Measurements from ENCODE around the gene TMEM135. TPM values are rescaled to one million over a fixed set of nuclear protein-coding genes. Genes with fewer than 3 reads are reported as not detected.

TMEM135 gene
- total and polyA plus RNA-seq, 7 experiments from 2014 or later = 3.4 to 26.8 (median 10.6) TPM

DNA sequence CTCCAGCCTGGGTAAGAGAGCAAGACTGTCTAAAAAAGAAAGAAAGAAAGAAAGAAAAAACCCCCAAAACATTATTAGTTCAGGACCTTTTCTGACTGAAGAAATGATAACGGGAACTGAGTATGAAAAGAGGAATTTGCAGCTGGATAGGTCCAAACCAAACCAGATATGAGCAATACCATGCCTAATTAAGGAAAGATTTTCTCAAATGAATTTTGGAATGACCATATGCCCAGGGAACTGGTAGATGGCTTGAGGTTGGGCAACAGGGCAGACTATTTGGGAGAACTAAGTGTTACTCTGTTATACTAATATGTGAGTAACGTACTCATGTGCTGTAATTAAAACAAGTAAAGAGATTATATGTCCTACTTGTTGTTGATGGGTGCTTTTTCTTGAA lies 186.1 kb downstream of the TMEM135 start:
- Histone ChIP-seq H3K27me3 (ENCODE audit: control insufficient read depth in 2 of 2, insufficient read depth in 2 of 2, low read length in 2 of 2) (no peaks in the 10 kb centered on the region), H3K9me3 (ENCODE audit: control insufficient read depth in 2 of 3, low read length in 3 of 3) (no peaks in the 10 kb centered on the region), H3K4me3 (ENCODE audit: low read length) (no peak overlapping the region), H3K36me3 (ENCODE audit: control insufficient read depth in 2 of 3, insufficient read depth in 3 of 3, low read length in 3 of 3) (no peaks in the 10 kb centered on the region), H3K4me1 (ENCODE audit: control insufficient read depth in 2 of 2, insufficient read depth in 2 of 2, low read length in 2 of 2) (no peaks in the 10 kb centered on the region), H3K27ac (ENCODE audit: low read depth, low read length) (no peak overlapping the region)
- H3K9me3 Mint-ChIP-seq = peaks cover 0 to 5% (median 0%) of the 10 kb centered on the region in 11 donors
- CTCF ChIA-PET = no interaction called here
- DNase-seq (no peak), ATAC-seq (no peak)
- POLR2A ChIA-PET = no interaction called here
- peaks cover 0 to 20% (median 4%) of the 10 kb centered on the region in 5 donors for H3K36me3 Mint-ChIP-seq
- H3K27ac Mint-ChIP-seq = no peak overlapping the region
- H3K4me1 Mint-ChIP-seq = peaks cover 0 to 5% (median 0%) of the 10 kb centered on the region in 7 donors
- intact Hi-C loops (cut with micrococcal nuclease) = no loop called here
- no peaks in the 10 kb centered on the region for H3K27me3 Mint-ChIP-seq
- no peak overlapping the region for H3K4me3 Mint-ChIP-seq

- Mint-ChIP-seq H3K9me3 (peaks cover 0 to 5% (median 0%) of the 10 kb centered on the region in 11 donors), H3K27ac (peak overlapping the region in 1 of 9 donors; percentile 9), H3K27me3 (no peaks in the 10 kb centered on the region), H3K4me3 (no peak overlapping the region), H3K4me1 (peaks cover 0 to 1% (median 0%) of the 10 kb centered on the region in 7 donors), H3K36me3 (peaks cover 0 to 16% (median 4%) of the 10 kb centered on the region in 5 donors)
- CTCF ChIA-PET = no interaction called here
- Histone ChIP-seq H3K27me3 (ENCODE audit: control insufficient read depth in 2 of 2, insufficient read depth in 2 of 2, low read length in 2 of 2) (no peaks in the 10 kb centered on the region), H3K4me3 (ENCODE audit: low read length) (no peak overlapping the region), H3K27ac (ENCODE audit: low read depth, low read length) (no peak overlapping the region), H3K4me1 (ENCODE audit: control insufficient read depth in 2 of 2, insufficient read depth in 2 of 2, low read length in 2 of 2) (no peaks in the 10 kb centered on the region), H3K36me3 (ENCODE audit: control insufficient read depth in 2 of 3, insufficient read depth in 3 of 3, low read length in 3 of 3) (no peaks in the 10 kb centered on the region), H3K9me3 (ENCODE audit: control insufficient read depth in 2 of 3, low read length in 3 of 3) (no peaks in the 10 kb centered on the region)
- DNase-seq = no peak
- intact Hi-C loops (cut with micrococcal nuclease) = no loop called here
- POLR2A ChIA-PET = no interaction called here
- no peak for ATAC-seq
These were observed 186.8 kb downstream of the TMEM135 start for GRCh38 chr11:87224486-87224885.

- Mint-ChIP-seq H3K4me1 (no peaks in the 10 kb centered on the region), H3K9me3 (peaks cover 0 to 28% (median 13%) of the 10 kb centered on the region in 11 donors), H3K36me3 (peaks cover 7 to 37% (median 22%) of the 10 kb centered on the region in 5 donors), H3K4me3 (no peak overlapping the region), H3K27me3 (no peaks in the 10 kb centered on the region), H3K27ac (no peak overlapping the region)
- ChIA-PET CTCF (no interaction called here), POLR2A (no interaction called here)
- intact Hi-C loops (cut with micrococcal nuclease) = no loop called here
- H3K27ac ChIP-seq (ENCODE audit: low read depth, low read length) = no peak overlapping the region
- H3K36me3 ChIP-seq (ENCODE audit: control insufficient read depth in 2 of 3, insufficient read depth in 3 of 3, low read length in 3 of 3) = no peaks in the 10 kb centered on the region
- no peaks in the 10 kb centered on the region for H3K9me3 ChIP-seq (ENCODE audit: control insufficient read depth in 2 of 3, low read length in 3 of 3)
- DNase-seq (no peak), ATAC-seq (no peak)
- no peaks in the 10 kb centered on the region for H3K27me3 ChIP-seq (ENCODE audit: control insufficient read depth in 2 of 2, insufficient read depth in 2 of 2, low read length in 2 of 2)
- H3K4me1 ChIP-seq (ENCODE audit: control insufficient read depth in 2 of 2, insufficient read depth in 2 of 2, low read length in 2 of 2) = no peaks in the 10 kb centered on the region
- no peak overlapping the region for H3K4me3 ChIP-seq (ENCODE audit: low read length)
These were observed 191.1 kb downstream of the TMEM135 start for GRCh38 chr11:87228820-87229219.

DNA sequence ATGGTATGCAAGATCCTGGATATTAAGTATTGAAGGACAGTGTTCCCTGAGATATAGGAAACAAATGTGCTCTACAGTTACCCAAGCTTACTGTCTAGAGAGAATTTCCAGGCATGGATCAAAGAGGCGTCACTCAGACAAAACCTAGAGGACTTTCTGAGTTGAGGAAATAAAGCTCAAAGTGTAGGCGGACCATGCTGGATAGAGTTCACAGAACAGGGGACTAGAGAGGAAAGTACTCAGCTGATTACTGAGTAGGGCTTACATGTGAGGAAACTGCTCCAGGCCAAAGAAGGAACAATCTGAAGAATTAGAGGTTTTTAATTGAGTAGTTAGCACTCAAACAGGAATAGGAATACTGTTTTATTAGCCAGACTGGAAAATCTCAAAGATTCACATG lies 193.3 kb downstream of the TMEM135 start:
- H3K9me3 Mint-ChIP-seq = peaks cover 0 to 28% (median 13%) of the 10 kb centered on the region in 11 donors
- H3K4me1 ChIP-seq (ENCODE audit: control insufficient read depth in 2 of 2, insufficient read depth in 2 of 2, low read length in 2 of 2) = no peaks in the 10 kb centered on the region
- DNase-seq (no peak), ATAC-seq (no peak)
- no peak overlapping the region for H3K4me3 Mint-ChIP-seq
- peak overlapping the region in 1 of 9 donors; percentile 38 for H3K27ac Mint-ChIP-seq
- no peaks in the 10 kb centered on the region for H3K27me3 ChIP-seq (ENCODE audit: control insufficient read depth in 2 of 2, insufficient read depth in 2 of 2, low read length in 2 of 2)
- ChIA-PET POLR2A (no interaction called here), CTCF (no interaction called here)
- no peaks in the 10 kb centered on the region for H3K9me3 ChIP-seq (ENCODE audit: control insufficient read depth in 2 of 3, low read length in 3 of 3)
- H3K4me1 Mint-ChIP-seq = peaks cover 0 to 8% (median 0%) of the 10 kb centered on the region in 7 donors
- no peak overlapping the region for H3K27ac ChIP-seq (ENCODE audit: low read depth, low read length)
- H3K4me3 ChIP-seq (ENCODE audit: low read length) = no peak overlapping the region
- H3K36me3 Mint-ChIP-seq = peaks cover 7 to 33% (median 26%) of the 10 kb centered on the region in 5 donors
- intact Hi-C loops (cut with micrococcal nuclease) = no loop called here
- H3K36me3 ChIP-seq (ENCODE audit: control insufficient read depth in 2 of 3, insufficient read depth in 3 of 3, low read length in 3 of 3) = no peaks in the 10 kb centered on the region
- no peaks in the 10 kb centered on the region for H3K27me3 Mint-ChIP-seq

GRCh38 chr11:87232320-87232719 lies 194.6 kb downstream of the TMEM135 start:
- peaks cover 0 to 28% (median 13%) of the 10 kb centered on the region in 11 donors for H3K9me3 Mint-ChIP-seq
- H3K4me3 Mint-ChIP-seq = no peak overlapping the region
- peaks cover 8 to 39% (median 37%) of the 10 kb centered on the region in 5 donors for H3K36me3 Mint-ChIP-seq
- Histone ChIP-seq H3K36me3 (ENCODE audit: control insufficient read depth in 2 of 3, insufficient read depth in 3 of 3, low read length in 3 of 3) (no peaks in the 10 kb centered on the region), H3K27ac (ENCODE audit: low read depth, low read length) (no peak overlapping the region), H3K9me3 (ENCODE audit: control insufficient read depth in 2 of 3, low read length in 3 of 3) (no peaks in the 10 kb centered on the region), H3K27me3 (ENCODE audit: control insufficient read depth in 2 of 2, insufficient read depth in 2 of 2, low read length in 2 of 2) (no peaks in the 10 kb centered on the region), H3K4me1 (ENCODE audit: control insufficient read depth in 2 of 2, insufficient read depth in 2 of 2, low read length in 2 of 2) (no peaks in the 10 kb centered on the region), H3K4me3 (ENCODE audit: low read length) (no peak overlapping the region)
- peaks cover 0 to 13% (median 0%) of the 10 kb centered on the region in 7 donors for H3K4me1 Mint-ChIP-seq
- intact Hi-C loops (cut with micrococcal nuclease) = no loop called here
- POLR2A ChIA-PET = no interaction called here
- DNase-seq (no peak), ATAC-seq (no peak)
- H3K27me3 Mint-ChIP-seq = no peaks in the 10 kb centered on the region
- CTCF ChIA-PET = no interaction called here
- H3K27ac Mint-ChIP-seq = no peak overlapping the region

DNA sequence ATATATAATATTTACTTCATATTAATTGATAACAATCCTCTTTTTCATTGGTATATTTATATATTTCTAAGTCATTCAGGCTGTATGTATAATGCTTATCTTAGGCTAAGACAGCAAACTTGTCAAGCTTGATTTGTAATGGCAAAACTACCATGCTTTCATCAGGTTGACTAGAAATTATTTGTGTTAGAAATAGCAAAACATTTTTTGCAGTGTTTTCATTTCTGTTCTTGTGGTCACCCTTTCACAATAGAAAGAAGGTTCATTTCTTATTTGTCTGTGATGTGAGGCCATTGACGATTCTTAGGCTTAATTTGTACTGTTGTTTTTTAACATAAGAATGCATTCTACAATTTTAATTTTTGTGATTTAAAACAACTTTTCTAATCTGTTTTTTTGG lies 197.6 kb downstream of the TMEM135 start:
- no peaks in the 10 kb centered on the region for H3K36me3 ChIP-seq (ENCODE audit: control insufficient read depth in 2 of 3, insufficient read depth in 3 of 3, low read length in 3 of 3)
- CTCF ChIA-PET = no interaction called here
- no peak overlapping the region for H3K4me3 ChIP-seq (ENCODE audit: low read length)
- H3K27me3 Mint-ChIP-seq = no peaks in the 10 kb centered on the region
- H3K36me3 Mint-ChIP-seq = peaks cover 10 to 41% (median 34%) of the 10 kb centered on the region in 5 donors
- H3K4me3 Mint-ChIP-seq = no peak overlapping the region
- H3K9me3 Mint-ChIP-seq = peaks cover 0 to 30% (median 13%) of the 10 kb centered on the region in 11 donors
- ATAC-seq (no peak), DNase-seq (no peak)
- peaks cover 0 to 13% (median 0%) of the 10 kb centered on the region in 7 donors for H3K4me1 Mint-ChIP-seq
- no peaks in the 10 kb centered on the region for H3K9me3 ChIP-seq (ENCODE audit: control insufficient read depth in 2 of 3, low read length in 3 of 3)
- H3K27ac ChIP-seq (ENCODE audit: low read depth, low read length) = no peak overlapping the region
- intact Hi-C loops (cut with micrococcal nuclease) = no loop called here
- no peak overlapping the region for H3K27ac Mint-ChIP-seq
- no peaks in the 10 kb centered on the region for H3K27me3 ChIP-seq (ENCODE audit: control insufficient read depth in 2 of 2, insufficient read depth in 2 of 2, low read length in 2 of 2)
- no peaks in the 10 kb centered on the region for H3K4me1 ChIP-seq (ENCODE audit: control insufficient read depth in 2 of 2, insufficient read depth in 2 of 2, low read length in 2 of 2)
- POLR2A ChIA-PET = no interaction called here

- DNase-seq = no peak
- Histone ChIP-seq H3K4me3 (ENCODE audit: low read length) (no peak overlapping the region), H3K27me3 (ENCODE audit: control insufficient read depth in 2 of 2, insufficient read depth in 2 of 2, low read length in 2 of 2) (no peaks in the 10 kb centered on the region), H3K9me3 (ENCODE audit: control insufficient read depth in 2 of 3, low read length in 3 of 3) (no peaks in the 10 kb centered on the region), H3K4me1 (ENCODE audit: control insufficient read depth in 2 of 2, insufficient read depth in 2 of 2, low read length in 2 of 2) (no peaks in the 10 kb centered on the region), H3K36me3 (ENCODE audit: control insufficient read depth in 2 of 3, insufficient read depth in 3 of 3, low read length in 3 of 3) (no peaks in the 10 kb centered on the region), H3K27ac (ENCODE audit: low read depth, low read length) (no peak overlapping the region)
- ChIA-PET CTCF (no interaction called here), POLR2A (no interaction called here)
- peaks cover 0 to 13% (median 0%) of the 10 kb centered on the region in 7 donors for H3K4me1 Mint-ChIP-seq
- H3K27ac Mint-ChIP-seq = no peak overlapping the region
- H3K9me3 Mint-ChIP-seq = peaks cover 0 to 21% (median 8%) of the 10 kb centered on the region in 11 donors
- H3K27me3 Mint-ChIP-seq = no peaks in the 10 kb centered on the region
- ATAC-seq = no peak
- H3K4me3 Mint-ChIP-seq = no peak overlapping the region
- H3K36me3 Mint-ChIP-seq = peaks cover 10 to 31% (median 25%) of the 10 kb centered on the region in 5 donors
- intact Hi-C loops (cut with micrococcal nuclease) = no loop called here
These were observed 198.6 kb downstream of the TMEM135 start for GRCh38 chr11:87236368-87236767.
